Caco-2 (cell line): Measurements from ENCODE around the gene MAMDC2. TPM values are rescaled to one million over a fixed set of nuclear protein-coding genes. Genes with fewer than 3 reads are reported as not detected.
"Not testable (repeated sequence)": the region's sequence is repeated elsewhere in the genome, so short reads cannot be mapped to it uniquely, and the experiment has no call there.

Experiments
- BruUV-seq: library from RNA; stranded (reverse); fragments of 400-500 nt; replicated peaks from 2 replicates; lab custom pipeline; 2021; lab: Mats Ljungman, UMichigan
- CTCF ChIA-PET: fragments of 300-600 bp; sonication (Branson Sonifier 250); formaldehyde crosslinking; loops from one replicate; lab custom pipeline; 2022; ENCODE audit warnings: antibody characterized with exemption; lab: Charles Lee
- POLR2A ChIA-PET: fragments of 300-600 bp; sonication (Branson Sonifier 250); formaldehyde crosslinking; loops from one replicate; lab custom pipeline; 2022; ENCODE audit warnings: antibody characterized with exemption; lab: Charles Lee
- DNase-seq, 2 experiments: peaks; one replicate each; pipeline versions ENCODE4 v3.0.0 to v3.0.0-alpha.2; 2020 to 2022
- H3K27me3 ChIP-seq: replicated peaks from 2 replicates; pipeline ENCODE4 v1.6.0; 2011; ENCODE audit warnings: low read length; ENCODE audit not compliant: control insufficient read depth, insufficient read depth
- H3K36me3 ChIP-seq: 2 replicates; pipeline ENCODE4 v1.5.1; 2011; ENCODE audit warnings: low read length; ENCODE audit not compliant: control insufficient read depth, insufficient read depth
- H3K4me1 ChIP-seq: fragments of 250-450 bp; sonication (Bioruptor Pico); 2 replicates; pipeline ENCODE4 v1.5.1; 2020; ENCODE audit warnings: mild to moderate bottlenecking
- H3K4me3 ChIP-seq: 2 replicates; pipeline ENCODE4 v1.5.1; 2011; ENCODE audit warnings: low read depth, mild to moderate bottlenecking, control low read depth, low read length
- H3K9me3 ChIP-seq: fragments of 250-450 bp; sonication (Bioruptor Pico); 2 replicates; pipeline ENCODE4 v1.5.1; 2020; ENCODE audit warnings: mild to moderate bottlenecking, moderate library complexity
- H3K27ac Mint-ChIP-seq: one replicate; pipeline ENCODE4 v1.8.0; 2022; ENCODE audit warnings: mixed read lengths; ENCODE audit not compliant: unreplicated experiment
- H3K27me3 Mint-ChIP-seq: one replicate; pipeline ENCODE4 v1.8.0; 2022; ENCODE audit warnings: mixed read lengths; ENCODE audit not compliant: insufficient read depth, unreplicated experiment
- H3K36me3 Mint-ChIP-seq: one replicate; pipeline ENCODE4 v1.8.0; 2022; ENCODE audit warnings: mild to moderate bottlenecking, mixed read lengths; ENCODE audit not compliant: insufficient read depth, unreplicated experiment
- H3K4me1 Mint-ChIP-seq: one replicate; pipeline ENCODE4 v1.8.0; 2022; ENCODE audit warnings: low read depth, mixed read lengths; ENCODE audit not compliant: unreplicated experiment
- H3K4me3 Mint-ChIP-seq: one replicate; pipeline ENCODE4 v1.8.0; 2022; ENCODE audit warnings: mild to moderate bottlenecking, moderate library complexity, mixed read lengths; ENCODE audit not compliant: unreplicated experiment
- H3K9me3 Mint-ChIP-seq: one replicate; pipeline ENCODE4 v1.8.0; 2022; ENCODE audit warnings: mixed read lengths; ENCODE audit not compliant: unreplicated experiment
- intact Hi-C: fragments of 100-400 bp; cut with micrococcal nuclease; formaldehyde crosslinking; loops from one replicate; pipeline ENCODE4 v1.10.0; 2022; ENCODE audit not compliant: unreplicated experiment
- total RNA-seq: library from RNA; stranded (reverse); gene quantifications from 2 replicates; pipeline ENCODE4 v1.2.3, GENCODE V29; 2022
- TF ChIP-seq, protein P1 (sequence below), 2 experiments: fragments of 200-600 bp in 1 of 2; IDR thresholded peaks; 1 replicate in 1 of 2; 2 replicates in 1 of 2; pipeline versions ENCODE4 v1.5.1 to v1.8.0; 2011 to 2022; ENCODE audit warnings: antibody characterized with exemption in 1 of 2, control low read depth in 1 of 2, inconsistent platforms in 1 of 2, low read depth in 1 of 2, low read length in 1 of 2, mild to moderate bottlenecking in 1 of 2, moderate library complexity in 1 of 2; ENCODE audit not compliant: insufficient read depth in 1 of 2, severe bottlenecking in 1 of 2, unreplicated experiment in 1 of 2

The MAMDC2 gene
- total RNA-seq, 1 experiment from 2014 or later: not detected

DNA sequence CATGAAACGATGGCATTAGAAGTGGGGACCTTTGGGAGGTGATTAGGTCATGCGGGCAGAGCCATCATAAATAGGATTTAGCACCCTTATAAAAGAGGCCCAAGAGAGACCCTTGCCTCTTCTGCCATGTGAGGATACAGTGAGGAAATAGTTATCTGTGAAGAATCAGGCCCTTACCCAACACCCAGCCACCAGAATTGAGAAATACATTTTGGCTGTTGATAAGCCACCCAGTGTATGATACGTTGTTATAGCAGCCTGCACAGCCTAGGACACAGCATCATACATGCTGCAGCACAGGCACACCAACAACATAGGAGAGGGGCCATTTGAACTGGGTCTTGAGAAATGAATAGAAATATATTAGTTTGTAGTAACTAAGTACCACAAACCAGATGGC is 8.0 kb upstream of the MAMDC2 start:
- TF ChIP-seq, protein P1, sequence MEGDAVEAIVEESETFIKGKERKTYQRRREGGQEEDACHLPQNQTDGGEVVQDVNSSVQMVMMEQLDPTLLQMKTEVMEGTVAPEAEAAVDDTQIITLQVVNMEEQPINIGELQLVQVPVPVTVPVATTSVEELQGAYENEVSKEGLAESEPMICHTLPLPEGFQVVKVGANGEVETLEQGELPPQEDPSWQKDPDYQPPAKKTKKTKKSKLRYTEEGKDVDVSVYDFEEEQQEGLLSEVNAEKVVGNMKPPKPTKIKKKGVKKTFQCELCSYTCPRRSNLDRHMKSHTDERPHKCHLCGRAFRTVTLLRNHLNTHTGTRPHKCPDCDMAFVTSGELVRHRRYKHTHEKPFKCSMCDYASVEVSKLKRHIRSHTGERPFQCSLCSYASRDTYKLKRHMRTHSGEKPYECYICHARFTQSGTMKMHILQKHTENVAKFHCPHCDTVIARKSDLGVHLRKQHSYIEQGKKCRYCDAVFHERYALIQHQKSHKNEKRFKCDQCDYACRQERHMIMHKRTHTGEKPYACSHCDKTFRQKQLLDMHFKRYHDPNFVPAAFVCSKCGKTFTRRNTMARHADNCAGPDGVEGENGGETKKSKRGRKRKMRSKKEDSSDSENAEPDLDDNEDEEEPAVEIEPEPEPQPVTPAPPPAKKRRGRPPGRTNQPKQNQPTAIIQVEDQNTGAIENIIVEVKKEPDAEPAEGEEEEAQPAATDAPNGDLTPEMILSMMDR (IDR thresholded peaks at IDR 0.05; ENCODE audit: insufficient read depth in 1 of 2, low read depth in 1 of 2, low read length in 1 of 2, severe bottlenecking in 1 of 2, unreplicated experiment in 1 of 2): no peak
- ChIA-PET CTCF (no interaction called here), POLR2A (no interaction called here)
- BruUV-seq: no TSS peak
- Histone ChIP-seq H3K27me3 (no peaks in the 10 kb centered on the region), H3K4me3 (no peak overlapping the region), H3K9me3 (no peaks in the 10 kb centered on the region), H3K36me3 (no peaks in the 10 kb centered on the region), H3K4me1 (no peaks in the 10 kb centered on the region)
- no peaks in the 10 kb centered on the region for H3K27me3 Mint-ChIP-seq
- H3K4me3 Mint-ChIP-seq: no peak overlapping the region
- no peaks in the 10 kb centered on the region for H3K36me3 Mint-ChIP-seq
- DNase-seq: no peak
- intact Hi-C loops: no loop called here
- H3K4me1 Mint-ChIP-seq: no peaks in the 10 kb centered on the region
- H3K9me3 Mint-ChIP-seq: peaks cover 13% of the 10 kb centered on the region
- no peak overlapping the region for H3K27ac Mint-ChIP-seq

DNA sequence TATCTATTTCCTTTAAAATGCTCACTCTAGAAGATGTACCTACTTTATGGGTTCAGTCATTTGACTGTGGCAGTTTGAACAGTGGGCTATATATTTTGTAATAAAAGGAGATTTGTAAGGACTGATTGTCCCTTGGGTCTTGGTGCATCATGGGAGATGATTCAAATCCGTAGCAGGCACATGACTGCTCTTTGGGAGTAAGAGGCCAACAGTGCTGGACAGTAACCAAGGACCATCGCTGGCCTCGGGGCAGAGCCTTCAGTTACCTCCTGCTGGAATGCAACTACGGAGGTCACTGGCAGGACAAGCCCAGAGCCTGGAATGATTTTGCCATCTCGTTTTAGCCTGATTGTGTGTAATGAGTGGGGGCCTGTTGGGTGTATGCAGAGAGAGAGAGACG is 7.0 kb upstream of the MAMDC2 start:
- Mint-ChIP-seq H3K4me3 (no peak overlapping the region), H3K27ac (no peak overlapping the region), H3K4me1 (no peaks in the 10 kb centered on the region), H3K27me3 (no peaks in the 10 kb centered on the region), H3K9me3 (peaks cover 13% of the 10 kb centered on the region), H3K36me3 (no peaks in the 10 kb centered on the region)
- no peaks in the 10 kb centered on the region for H3K9me3 ChIP-seq
- H3K4me1 ChIP-seq: no peaks in the 10 kb centered on the region
- DNase-seq: no peak
- no peak overlapping the region for H3K4me3 ChIP-seq
- POLR2A ChIA-PET: no interaction called here
- no peaks in the 10 kb centered on the region for H3K36me3 ChIP-seq
- intact Hi-C loops: no loop called here
- TF ChIP-seq, protein P1 (IDR thresholded peaks at IDR 0.05; ENCODE audit: insufficient read depth in 1 of 2, low read depth in 1 of 2, low read length in 1 of 2, severe bottlenecking in 1 of 2, unreplicated experiment in 1 of 2): no peak
- CTCF ChIA-PET: no interaction called here
- H3K27me3 ChIP-seq: no peaks in the 10 kb centered on the region
- BruUV-seq: no TSS peak

DNA sequence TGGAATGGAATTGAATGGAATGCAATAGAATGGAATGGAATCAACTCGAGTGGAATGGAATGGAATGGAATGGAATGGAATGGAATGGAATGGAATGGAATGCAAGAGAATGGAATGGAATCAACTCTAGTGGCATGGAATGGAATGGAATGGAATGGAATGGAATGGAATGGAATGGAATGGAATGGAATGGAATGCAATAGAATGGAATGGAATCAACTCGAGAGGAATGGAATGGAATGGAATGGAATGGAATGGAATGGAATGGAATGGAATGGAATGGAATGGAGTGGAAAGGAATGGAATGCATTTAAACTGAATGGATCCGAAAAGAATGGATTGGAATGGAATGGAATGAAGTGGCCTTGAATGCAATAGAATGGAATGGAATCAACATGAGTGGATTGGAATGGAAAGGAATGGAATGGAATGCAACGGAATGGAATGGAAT is 5.5 kb upstream of the MAMDC2 start:
- BruUV-seq, H3K27me3 ChIP-seq, H3K27ac Mint-ChIP-seq, H3K4me3 ChIP-seq, H3K4me1 Mint-ChIP-seq, H3K36me3 ChIP-seq, H3K36me3 Mint-ChIP-seq, POLR2A ChIA-PET, CTCF ChIA-PET, H3K4me3 Mint-ChIP-seq, intact Hi-C loops, DNase-seq, H3K4me1 ChIP-seq, H3K27me3 Mint-ChIP-seq, H3K9me3 ChIP-seq: not testable (repeated sequence)
- H3K9me3 Mint-ChIP-seq: peaks cover 13% of the 10 kb centered on the region
